GM12872 (cell line): Measurements from ENCODE around the gene CHI3L2.

Experiments
- TF ChIP-seq, protein P1 (sequence below): IDR thresholded peaks from 3 replicates; pipeline ENCODE4 v1.5.1; 2011; ENCODE audit warnings: low read depth, mild to moderate bottlenecking, low read length, moderate library complexity; ENCODE audit not compliant: insufficient read depth

Gene CHI3L2, protein sequence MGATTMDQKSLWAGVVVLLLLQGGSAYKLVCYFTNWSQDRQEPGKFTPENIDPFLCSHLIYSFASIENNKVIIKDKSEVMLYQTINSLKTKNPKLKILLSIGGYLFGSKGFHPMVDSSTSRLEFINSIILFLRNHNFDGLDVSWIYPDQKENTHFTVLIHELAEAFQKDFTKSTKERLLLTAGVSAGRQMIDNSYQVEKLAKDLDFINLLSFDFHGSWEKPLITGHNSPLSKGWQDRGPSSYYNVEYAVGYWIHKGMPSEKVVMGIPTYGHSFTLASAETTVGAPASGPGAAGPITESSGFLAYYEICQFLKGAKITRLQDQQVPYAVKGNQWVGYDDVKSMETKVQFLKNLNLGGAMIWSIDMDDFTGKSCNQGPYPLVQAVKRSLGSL

GRCh38 chr1:111227434-111227833 lies at the start of gene CHI3L2:
Gene CHI3L2, plus strand, starts transcription at chr1:111227713. Its CDS starts 17 bp downstream, at chr1:111227730.
- TF ChIP-seq, protein P1, sequence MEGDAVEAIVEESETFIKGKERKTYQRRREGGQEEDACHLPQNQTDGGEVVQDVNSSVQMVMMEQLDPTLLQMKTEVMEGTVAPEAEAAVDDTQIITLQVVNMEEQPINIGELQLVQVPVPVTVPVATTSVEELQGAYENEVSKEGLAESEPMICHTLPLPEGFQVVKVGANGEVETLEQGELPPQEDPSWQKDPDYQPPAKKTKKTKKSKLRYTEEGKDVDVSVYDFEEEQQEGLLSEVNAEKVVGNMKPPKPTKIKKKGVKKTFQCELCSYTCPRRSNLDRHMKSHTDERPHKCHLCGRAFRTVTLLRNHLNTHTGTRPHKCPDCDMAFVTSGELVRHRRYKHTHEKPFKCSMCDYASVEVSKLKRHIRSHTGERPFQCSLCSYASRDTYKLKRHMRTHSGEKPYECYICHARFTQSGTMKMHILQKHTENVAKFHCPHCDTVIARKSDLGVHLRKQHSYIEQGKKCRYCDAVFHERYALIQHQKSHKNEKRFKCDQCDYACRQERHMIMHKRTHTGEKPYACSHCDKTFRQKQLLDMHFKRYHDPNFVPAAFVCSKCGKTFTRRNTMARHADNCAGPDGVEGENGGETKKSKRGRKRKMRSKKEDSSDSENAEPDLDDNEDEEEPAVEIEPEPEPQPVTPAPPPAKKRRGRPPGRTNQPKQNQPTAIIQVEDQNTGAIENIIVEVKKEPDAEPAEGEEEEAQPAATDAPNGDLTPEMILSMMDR = no peak

GRCh38 chr1:111179968-111180533 lies 47.5 kb upstream of the CHI3L2 start:
- TF ChIP-seq, protein P1 = no peak

- TF ChIP-seq, protein P1 = no peak
Measured at GRCh38 chr1:111182052-111182451, 45.5 kb upstream of the CHI3L2 start.

- TF ChIP-seq, protein P1 = no peak
Measured at GRCh38 chr1:111183308-111184069, 44.0 kb upstream of the CHI3L2 start.

GRCh38 chr1:111184663-111185062 lies 42.9 kb upstream of the CHI3L2 start:
- TF ChIP-seq, protein P1 = no peak

GRCh38 chr1:111190931-111191451 lies 36.5 kb upstream of the CHI3L2 start:
- TF ChIP-seq, protein P1 = no peak

GRCh38 chr1:111191496-111191895 lies 36.0 kb upstream of the CHI3L2 start:
- TF ChIP-seq, protein P1 = no peak
